PC-9 (cell line): ENCODE results near the gene SND1.

Experiments used
- EZH2 ChIP-seq: fragments of 200-600 bp; sonication (generic); IDR thresholded peaks from 2 replicates; pipeline ENCODE4 v1.8.0; 2017; ENCODE audit warnings: antibody characterized with exemption, low read depth
- TF ChIP-seq, protein P1 (sequence below): fragments of 200-600 bp; sonication (generic); conservative IDR thresholded peaks from 2 replicates; pipeline ENCODE4 v1.6.1; 2017; ENCODE audit warnings: mixed run types, antibody characterized with exemption, mild to moderate bottlenecking, moderate library complexity

DNA sequence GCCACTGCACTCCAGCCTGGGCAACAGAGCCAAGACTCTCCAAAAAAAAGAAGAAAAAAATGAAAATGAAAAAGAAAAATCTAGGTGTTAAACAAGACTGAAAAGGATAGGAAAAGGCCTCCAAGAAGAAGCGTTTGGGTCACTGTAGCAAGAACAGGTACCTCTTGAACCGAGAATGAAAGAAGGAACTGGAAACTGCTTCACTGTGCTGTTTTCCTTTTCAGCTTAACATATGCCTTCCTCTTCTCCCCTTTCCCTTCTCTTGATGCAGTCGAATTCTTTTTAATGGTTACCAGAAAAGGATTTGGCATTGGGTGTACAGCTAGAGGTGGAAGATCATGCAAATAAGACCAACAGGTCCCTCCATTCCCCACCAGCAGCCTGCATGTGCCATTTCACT lies 351.2 kb downstream of the SND1 start:
- TF ChIP-seq, protein P1, sequence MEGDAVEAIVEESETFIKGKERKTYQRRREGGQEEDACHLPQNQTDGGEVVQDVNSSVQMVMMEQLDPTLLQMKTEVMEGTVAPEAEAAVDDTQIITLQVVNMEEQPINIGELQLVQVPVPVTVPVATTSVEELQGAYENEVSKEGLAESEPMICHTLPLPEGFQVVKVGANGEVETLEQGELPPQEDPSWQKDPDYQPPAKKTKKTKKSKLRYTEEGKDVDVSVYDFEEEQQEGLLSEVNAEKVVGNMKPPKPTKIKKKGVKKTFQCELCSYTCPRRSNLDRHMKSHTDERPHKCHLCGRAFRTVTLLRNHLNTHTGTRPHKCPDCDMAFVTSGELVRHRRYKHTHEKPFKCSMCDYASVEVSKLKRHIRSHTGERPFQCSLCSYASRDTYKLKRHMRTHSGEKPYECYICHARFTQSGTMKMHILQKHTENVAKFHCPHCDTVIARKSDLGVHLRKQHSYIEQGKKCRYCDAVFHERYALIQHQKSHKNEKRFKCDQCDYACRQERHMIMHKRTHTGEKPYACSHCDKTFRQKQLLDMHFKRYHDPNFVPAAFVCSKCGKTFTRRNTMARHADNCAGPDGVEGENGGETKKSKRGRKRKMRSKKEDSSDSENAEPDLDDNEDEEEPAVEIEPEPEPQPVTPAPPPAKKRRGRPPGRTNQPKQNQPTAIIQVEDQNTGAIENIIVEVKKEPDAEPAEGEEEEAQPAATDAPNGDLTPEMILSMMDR = no peak
- TF ChIP-seq EZH2 = no peak
